Liver (tissue), 3 donors: Measurements from ENCODE around the gene ST6GALNAC3.

Experiments used
- ATF3 ChIP-seq: IDR thresholded peaks from 2 replicates; pipeline ENCODE4 v1.6.1; 2016; ENCODE audit warnings: antibody characterized with exemption
- CTCF ChIP-seq: fragments of 150-350 bp; IDR thresholded peaks from 2 replicates; pipeline ENCODE4 v1.5.1; 2017; ENCODE audit warnings: improper control_type of control experiment, low read depth, low read length; ENCODE audit not compliant: missing input control
- FOXA1 ChIP-seq: IDR thresholded peaks from 2 replicates; pipeline ENCODE4 v1.6.1; 2016; ENCODE audit warnings: antibody characterized with exemption
- GABPA ChIP-seq, 2 donors: IDR thresholded peaks in 1 of 2; conservative IDR thresholded peaks in 1 of 2; 2 replicates each; pipeline ENCODE4 v1.6.1; 2016; ENCODE audit warnings: antibody characterized with exemption in 2 of 2, mild to moderate bottlenecking in 1 of 2, moderate library complexity in 1 of 2
- HNF4A ChIP-seq, 2 donors: conservative IDR thresholded peaks; 2 replicates each; pipeline ENCODE4 v1.6.1; 2016; ENCODE audit warnings: antibody characterized with exemption in 2 of 2, mild to moderate bottlenecking in 2 of 2
- MAX ChIP-seq: IDR thresholded peaks from 2 replicates; pipeline ENCODE4 v1.6.1; 2016; ENCODE audit warnings: antibody characterized with exemption
- RAD21 ChIP-seq, 2 donors: IDR thresholded peaks; 2 replicates each; pipeline ENCODE4 v1.6.1; 2016; ENCODE audit warnings: antibody characterized with exemption in 2 of 2, mild to moderate bottlenecking in 2 of 2
- SP1 ChIP-seq: IDR thresholded peaks from 2 replicates; pipeline ENCODE4 v1.6.1; 2018; ENCODE audit warnings: antibody characterized with exemption, mild to moderate bottlenecking
- TAF1 ChIP-seq: conservative IDR thresholded peaks from 2 replicates; pipeline ENCODE4 v1.6.1; 2016; ENCODE audit warnings: antibody characterized with exemption, mild to moderate bottlenecking
- YY1 ChIP-seq: IDR thresholded peaks from 2 replicates; pipeline ENCODE4 v1.6.1; 2016; ENCODE audit warnings: antibody characterized with exemption, mild to moderate bottlenecking
- TF ChIP-seq, protein P1 (sequence below): IDR thresholded peaks from 2 replicates; pipeline ENCODE4 v1.6.1; 2016; ENCODE audit warnings: antibody characterized with exemption, mild to moderate bottlenecking
- donor health status: healthy.
- donor health status: healthy.

DNA sequence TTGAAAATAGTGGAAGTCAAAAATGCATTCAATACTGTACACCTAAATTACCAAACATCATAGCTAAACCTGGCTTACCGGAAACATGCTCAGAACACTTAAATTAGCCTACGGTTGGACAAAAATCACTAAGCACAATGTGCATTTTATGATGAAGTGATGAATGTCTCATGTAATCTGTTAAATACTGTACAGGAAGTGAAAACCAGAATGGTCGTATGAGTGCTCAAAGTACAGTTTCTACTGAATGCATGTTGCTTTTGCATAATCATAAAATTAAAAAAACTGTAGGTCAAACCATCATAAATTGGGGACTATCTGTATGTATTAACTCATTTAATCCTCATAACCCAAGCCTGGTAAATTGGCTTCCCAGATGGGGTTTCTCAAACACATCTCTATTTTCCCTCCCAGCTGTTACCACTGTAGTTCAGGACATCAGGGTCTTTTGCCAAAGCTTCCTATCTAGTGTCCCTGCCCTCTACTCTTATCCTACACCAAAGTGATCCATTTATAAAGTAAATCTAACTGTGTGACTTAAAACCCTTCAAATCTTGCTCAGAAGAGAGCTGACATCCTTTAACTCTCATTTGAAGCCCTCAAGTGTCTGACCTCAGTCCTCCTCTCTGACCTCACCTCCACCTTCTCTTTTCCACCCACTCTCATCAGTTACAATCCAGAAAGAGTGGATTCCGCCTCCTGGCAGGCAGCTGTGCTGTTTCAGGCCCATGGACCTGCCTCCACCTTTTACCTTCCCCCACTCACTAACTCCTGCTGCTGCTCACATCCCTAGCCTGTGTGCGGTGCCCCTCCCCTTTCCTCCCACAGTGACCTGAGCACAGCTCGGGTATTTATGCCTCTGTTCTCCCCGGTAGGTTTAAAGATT lies 436.4 kb downstream of the ST6GALNAC3 start:
- TF ChIP-seq CTCF (no peak), MAX (no peak), TAF1 (no peak), SP1 (no peak), GABPA (IDR thresholded peaks at IDR 0.05 in 1 of 2, conservative IDR thresholded peaks at IDR 0.05 in 1 of 2) (no peak), YY1 (no peak), ATF3 (no peak), RAD21 (IDR thresholded peaks at IDR 0.05) (no peak), HNF4A (conservative IDR thresholded peaks at IDR 0.05) (no peak), FOXA1 (no peak)
- TF ChIP-seq, protein P1, sequence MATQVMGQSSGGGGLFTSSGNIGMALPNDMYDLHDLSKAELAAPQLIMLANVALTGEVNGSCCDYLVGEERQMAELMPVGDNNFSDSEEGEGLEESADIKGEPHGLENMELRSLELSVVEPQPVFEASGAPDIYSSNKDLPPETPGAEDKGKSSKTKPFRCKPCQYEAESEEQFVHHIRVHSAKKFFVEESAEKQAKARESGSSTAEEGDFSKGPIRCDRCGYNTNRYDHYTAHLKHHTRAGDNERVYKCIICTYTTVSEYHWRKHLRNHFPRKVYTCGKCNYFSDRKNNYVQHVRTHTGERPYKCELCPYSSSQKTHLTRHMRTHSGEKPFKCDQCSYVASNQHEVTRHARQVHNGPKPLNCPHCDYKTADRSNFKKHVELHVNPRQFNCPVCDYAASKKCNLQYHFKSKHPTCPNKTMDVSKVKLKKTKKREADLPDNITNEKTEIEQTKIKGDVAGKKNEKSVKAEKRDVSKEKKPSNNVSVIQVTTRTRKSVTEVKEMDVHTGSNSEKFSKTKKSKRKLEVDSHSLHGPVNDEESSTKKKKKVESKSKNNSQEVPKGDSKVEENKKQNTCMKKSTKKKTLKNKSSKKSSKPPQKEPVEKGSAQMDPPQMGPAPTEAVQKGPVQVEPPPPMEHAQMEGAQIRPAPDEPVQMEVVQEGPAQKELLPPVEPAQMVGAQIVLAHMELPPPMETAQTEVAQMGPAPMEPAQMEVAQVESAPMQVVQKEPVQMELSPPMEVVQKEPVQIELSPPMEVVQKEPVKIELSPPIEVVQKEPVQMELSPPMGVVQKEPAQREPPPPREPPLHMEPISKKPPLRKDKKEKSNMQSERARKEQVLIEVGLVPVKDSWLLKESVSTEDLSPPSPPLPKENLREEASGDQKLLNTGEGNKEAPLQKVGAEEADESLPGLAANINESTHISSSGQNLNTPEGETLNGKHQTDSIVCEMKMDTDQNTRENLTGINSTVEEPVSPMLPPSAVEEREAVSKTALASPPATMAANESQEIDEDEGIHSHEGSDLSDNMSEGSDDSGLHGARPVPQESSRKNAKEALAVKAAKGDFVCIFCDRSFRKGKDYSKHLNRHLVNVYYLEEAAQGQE = no peak
